Endothelial cell of umbilical vein (primary cell): Measurements from ENCODE around the gene COL4A1. TPM values are rescaled to one million over a fixed set of nuclear protein-coding genes. Genes with fewer than 3 reads are reported as not detected.

Experiments used
- BruUV-seq: library from RNA; stranded (reverse); fragments of 400-500 nt; replicated peaks from 2 replicates; lab custom pipeline; 2021; lab: Mats Ljungman, UMichigan
- CTCF ChIA-PET: fragments of 300-600, 350-600 bp; sonication (Branson Sonifier 250); formaldehyde crosslinking; loops from one replicate; lab custom pipeline; 2021; ENCODE audit warnings: antibody characterized with exemption, inconsistent platforms; lab: Charles Lee
- POLR2A ChIA-PET: fragments of 300-600, 350-600 bp; sonication (Branson Sonifier 250); formaldehyde crosslinking; loops from one replicate; lab custom pipeline; 2021; ENCODE audit warnings: antibody characterized with exemption, inconsistent platforms; lab: Charles Lee
- DNase-seq: peaks from one replicate; pipeline ENCODE4 v3.0.0-alpha.2; 2011; ENCODE audit warnings: low read depth, low spot score
- FAIRE-seq: peaks from 2 replicates; lab custom pipeline; 2011; peaks lifted over from hg19 to GRCh38; lab: Jason Lieb, UNC
- H2AFZ ChIP-seq: 2 replicates; pipeline ENCODE4 v1.6.0; 2012; ENCODE audit warnings: low read depth, low read length, control low read depth, inconsistent platforms
- H3K27ac ChIP-seq: 2 replicates; pipeline ENCODE4 v1.5.1; 2011; ENCODE audit warnings: low read depth, mild to moderate bottlenecking, control low read depth, low read length, moderate library complexity; ENCODE audit not compliant: insufficient read depth
- H3K27me3 ChIP-seq, 2 experiments: 2 replicates each; pipeline versions ENCODE4 v1.6.0 to v1.6.1; 2011; ENCODE audit warnings: low read length in 2 of 2, mixed read lengths in 1 of 2; ENCODE audit not compliant: control insufficient read depth in 2 of 2, insufficient read depth in 2 of 2
- H3K36me3 ChIP-seq, 2 experiments: 2 replicates in 1 of 2; 3 replicates in 1 of 2; pipeline ENCODE4 v1.5.1; 2011; ENCODE audit warnings: low read length in 2 of 2, mild to moderate bottlenecking in 1 of 2, moderate library complexity in 1 of 2; ENCODE audit not compliant: control insufficient read depth in 2 of 2, insufficient read depth in 2 of 2; ENCODE audit errors: extremely low read depth in 1 of 2
- H3K4me1 ChIP-seq: 3 replicates; pipeline ENCODE4 v1.5.1; 2011; ENCODE audit warnings: mild to moderate bottlenecking, low read length; ENCODE audit not compliant: control insufficient read depth, insufficient read depth; ENCODE audit errors: extremely low read depth
- H3K4me2 ChIP-seq: 2 replicates; pipeline ENCODE4 v1.6.1; 2011; ENCODE audit warnings: low read length, control low read depth, mixed read lengths; ENCODE audit not compliant: insufficient read depth
- H3K4me3 ChIP-seq, 3 experiments: fragments of 200-600 bp in 1 of 3; sonication (generic), shearing (Covaris generic) in 1 of 3; replicated peaks in 1 of 3; 2 replicates each; pipeline ENCODE4 v1.5.1; 2011 to 2016; ENCODE audit warnings: control low read depth in 3 of 3, low read length in 3 of 3, mild to moderate bottlenecking in 2 of 3, inconsistent platforms in 1 of 3, low read depth in 1 of 3, moderate library complexity in 1 of 3; ENCODE audit not compliant: insufficient read depth in 1 of 3
- H3K79me2 ChIP-seq: 2 replicates; pipeline ENCODE4 v1.6.0; 2012; ENCODE audit warnings: low read length, inconsistent platforms; ENCODE audit not compliant: control insufficient read depth, insufficient read depth
- H3K9ac ChIP-seq: replicated peaks from 2 replicates; pipeline ENCODE3; 2011; ENCODE audit warnings: low read length, control low read depth; ENCODE audit not compliant: insufficient read depth; ENCODE audit errors: extremely low read depth
- H3K9me1 ChIP-seq: replicated peaks from 3 replicates; pipeline ENCODE4 v1.6.0; 2011; ENCODE audit warnings: mild to moderate bottlenecking, low read length; ENCODE audit not compliant: control insufficient read depth, insufficient read depth; ENCODE audit errors: extremely low read depth
- H3K9me3 ChIP-seq: replicated peaks from 2 replicates; pipeline ENCODE4 v1.5.1; 2012; ENCODE audit warnings: low read length, inconsistent platforms; ENCODE audit not compliant: control insufficient read depth, insufficient read depth
- H4K20me1 ChIP-seq: replicated peaks from 2 replicates; pipeline ENCODE3; 2011; ENCODE audit warnings: mild to moderate bottlenecking, low read length; ENCODE audit not compliant: control insufficient read depth, insufficient read depth; ENCODE audit errors: extremely low read depth
- EZH2 ChIP-seq: IDR thresholded peaks from 2 replicates; pipeline ENCODE4 v1.6.1; 2012; ENCODE audit warnings: borderline replicate concordance, low read depth, mild to moderate bottlenecking, moderate library complexity, low read length, inconsistent platforms; ENCODE audit not compliant: severe bottlenecking
- FOS ChIP-seq: IDR thresholded peaks from 2 replicates; pipeline ENCODE4 v1.6.1; 2011; ENCODE audit warnings: mild to moderate bottlenecking, low read length, moderate library complexity, borderline replicate concordance; ENCODE audit not compliant: insufficient read depth
- GATA2 ChIP-seq: IDR thresholded peaks from 2 replicates; pipeline ENCODE4 v1.7.0; 2011; ENCODE audit warnings: low read depth, mild to moderate bottlenecking, moderate library complexity, mixed read lengths, low read length; ENCODE audit not compliant: insufficient read length, insufficient read depth
- JUN ChIP-seq: IDR thresholded peaks from 2 replicates; pipeline ENCODE4 v1.6.1; 2011; ENCODE audit warnings: borderline replicate concordance, low read depth; ENCODE audit not compliant: insufficient read length, insufficient read depth
- MYC ChIP-seq: IDR thresholded peaks from one replicate; pipeline ENCODE4 v1.6.1; 2011; ENCODE audit warnings: mild to moderate bottlenecking, low read depth, low read length
- POLR2A ChIP-seq: IDR thresholded peaks from 2 replicates; pipeline ENCODE4 v1.6.1; 2012; ENCODE audit warnings: low read depth, mild to moderate bottlenecking, control low read depth, low read length
- POLR2AphosphoS5 ChIP-seq: IDR thresholded peaks from 2 replicates; pipeline ENCODE4 v1.6.1; 2012; ENCODE audit warnings: low read depth, mild to moderate bottlenecking, control low read depth, low read length, moderate library complexity; ENCODE audit not compliant: insufficient read depth
- dilution Hi-C: fragments of 300-500 bp; cut with MboI; formaldehyde crosslinking; loops from one replicate; pipeline ENCODE4 v1.15.0; 2019; ENCODE audit warnings: low sequenced_read_pairs; ENCODE audit not compliant: extremely low pct_ligation_motif_present
- intact Hi-C: fragments of 100-400 bp; cut with micrococcal nuclease; formaldehyde crosslinking; loops from one replicate; pipeline ENCODE4 v1.10.0; 2022
- polyA plus RNA-seq, 4 experiments: library from polyadenylated mRNA; depleted of rRNA in 3 of 4; stranded (reverse) in 3 of 4; unstranded in 1 of 4; fragments of >200 nt; gene quantifications; 2 replicates each; pipeline versions ENCODE4 v1.2.1 to v1.2.3, GENCODE V29; 2011 to 2012; ENCODE audit warnings: missing spikeins in 1 of 4
- total RNA-seq: library from RNA; stranded (reverse); gene quantifications from 2 replicates; pipeline ENCODE4 v1.2.3, GENCODE V29; 2021
- TF ChIP-seq, protein P1 (sequence below), 2 donors: IDR thresholded peaks; 1 replicate in 1 of 2; 2 replicates in 1 of 2; pipeline ENCODE4 v1.5.1; 2011; ENCODE audit warnings: low read length in 2 of 2, mild to moderate bottlenecking in 2 of 2, moderate library complexity in 2 of 2, control low read depth in 1 of 2, inconsistent platforms in 1 of 2, low read depth in 1 of 2; ENCODE audit not compliant: insufficient read depth in 1 of 2; ENCODE audit errors: extremely low read depth in 1 of 2
- TF ChIP-seq, protein P2 (sequence below): IDR thresholded peaks from 2 replicates; pipeline ENCODE4 v1.6.1; 2011; ENCODE audit not compliant: insufficient read depth, insufficient read length

The COL4A1 gene
- total and polyA plus RNA-seq, 2 donors (not counting 3 experiments of a cell fraction or from before 2014, with no cell fraction given): 384 to 1,119 TPM

GRCh38 chr13:110301083-110301482 lies 5.9 kb downstream of the COL4A1 start:
- Histone ChIP-seq H3K4me1 (peaks cover 75% of the 10 kb centered on the region), H3K4me2 (no peak overlapping the region), H3K79me2 (peaks cover 66% of the 10 kb centered on the region), H3K9me1 (no peaks in the 10 kb centered on the region), H2AFZ (no peak overlapping the region), H4K20me1 (peaks cover 9% of the 10 kb centered on the region), H3K9ac (no peak overlapping the region), H3K4me3 (no peak overlapping the region), H3K9me3 (no peaks in the 10 kb centered on the region), H3K27me3 (no peaks in the 10 kb centered on the region), H3K27ac (no peak overlapping the region), H3K36me3 (peaks cover 0 to 7% of the 10 kb centered on the region in 2 experiments)
- CTCF ChIA-PET: interaction anchor here (1.5 to 2.8 kb wide), 2 partner anchors 34 to 54 kb away, joined by 7 to 14 read pairs; no protein-coding TSS in a partner anchor
- no peak for DNase-seq
- dilution Hi-C loops: no loop called here
- TF ChIP-seq JUN: no peak
- TF ChIP-seq, protein P1, sequence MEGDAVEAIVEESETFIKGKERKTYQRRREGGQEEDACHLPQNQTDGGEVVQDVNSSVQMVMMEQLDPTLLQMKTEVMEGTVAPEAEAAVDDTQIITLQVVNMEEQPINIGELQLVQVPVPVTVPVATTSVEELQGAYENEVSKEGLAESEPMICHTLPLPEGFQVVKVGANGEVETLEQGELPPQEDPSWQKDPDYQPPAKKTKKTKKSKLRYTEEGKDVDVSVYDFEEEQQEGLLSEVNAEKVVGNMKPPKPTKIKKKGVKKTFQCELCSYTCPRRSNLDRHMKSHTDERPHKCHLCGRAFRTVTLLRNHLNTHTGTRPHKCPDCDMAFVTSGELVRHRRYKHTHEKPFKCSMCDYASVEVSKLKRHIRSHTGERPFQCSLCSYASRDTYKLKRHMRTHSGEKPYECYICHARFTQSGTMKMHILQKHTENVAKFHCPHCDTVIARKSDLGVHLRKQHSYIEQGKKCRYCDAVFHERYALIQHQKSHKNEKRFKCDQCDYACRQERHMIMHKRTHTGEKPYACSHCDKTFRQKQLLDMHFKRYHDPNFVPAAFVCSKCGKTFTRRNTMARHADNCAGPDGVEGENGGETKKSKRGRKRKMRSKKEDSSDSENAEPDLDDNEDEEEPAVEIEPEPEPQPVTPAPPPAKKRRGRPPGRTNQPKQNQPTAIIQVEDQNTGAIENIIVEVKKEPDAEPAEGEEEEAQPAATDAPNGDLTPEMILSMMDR (IDR thresholded peaks at IDR 0.05; ENCODE audit: extremely low read depth in 1 of 2, insufficient read depth in 1 of 2, low read depth in 1 of 2, low read length in 2 of 2): no peak
- no peak for TF ChIP-seq POLR2A
- TF ChIP-seq, protein P2, sequence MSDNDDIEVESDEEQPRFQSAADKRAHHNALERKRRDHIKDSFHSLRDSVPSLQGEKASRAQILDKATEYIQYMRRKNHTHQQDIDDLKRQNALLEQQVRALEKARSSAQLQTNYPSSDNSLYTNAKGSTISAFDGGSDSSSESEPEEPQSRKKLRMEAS: no peak
- no peak for TF ChIP-seq MYC
- TF ChIP-seq EZH2: no peak
- no peak for TF ChIP-seq FOS
- TF ChIP-seq POLR2AphosphoS5: no peak
- no peak for TF ChIP-seq GATA2
- no TSS peak for BruUV-seq
- intact Hi-C loops: no loop called here
- POLR2A ChIA-PET: no interaction called here
- FAIRE-seq: no peak
